ENCODE measurements around the gene CCDC30.

Gene CCDC30

GRCh38 chr1:42454403-42454802 is 8.7 kb upstream of the CCDC30 start:
- peaks cover 23% of the 10 kb centered on the region for H3K4me1 Mint-ChIP-seq
- DNase-seq, result no peak
- H3K27ac Mint-ChIP-seq, result no peak overlapping the region
- H3K36me3 Mint-ChIP-seq (ENCODE audit: low read depth), result peaks cover 15% of the 10 kb centered on the region
- TF ChIP-seq CTCF (IDR thresholded peaks at IDR 0.05), result no peak
- H3K9me3 Mint-ChIP-seq, result no peaks in the 10 kb centered on the region
- no peak overlapping the region for H3K4me3 Mint-ChIP-seq
- H3K27me3 Mint-ChIP-seq (ENCODE audit: low read depth, poor library complexity), result no peaks in the 10 kb centered on the region

- no peaks in the 10 kb centered on the region for H3K27me3 Mint-ChIP-seq (ENCODE audit: low read depth, poor library complexity)
- H3K36me3 Mint-ChIP-seq (ENCODE audit: low read depth), result peaks cover 29% of the 10 kb centered on the region
- peak within 1 kb of the TSS; percentile 98 for H3K27ac Mint-ChIP-seq
- no peak for TF ChIP-seq CTCF (IDR thresholded peaks at IDR 0.05)
- H3K4me1 Mint-ChIP-seq, result peaks cover 23% of the 10 kb centered on the region
- peak; percentile 86 for DNase-seq
- H3K4me3 Mint-ChIP-seq, result peak within 1 kb of the TSS; percentile 86
- H3K9me3 Mint-ChIP-seq, result no peaks in the 10 kb centered on the region
These were observed 6.9 kb upstream of the CCDC30 start, which contains the start of the genes PPCS and ZMYND12 for GRCh38 chr1:42456010-42456753. PPCS (plus strand) TSS chr1:42456543; CDS start chr1:42456566, 23 bp downstream. ZMYND12 (minus strand) TSS chr1:42456022; CDS start chr1:42455997, 25 bp downstream.

- H3K9me3 Mint-ChIP-seq, result no peaks in the 10 kb centered on the region
- peaks cover 23% of the 10 kb centered on the region for H3K4me1 Mint-ChIP-seq
- no peaks in the 10 kb centered on the region for H3K27me3 Mint-ChIP-seq (ENCODE audit: low read depth, poor library complexity)
- TF ChIP-seq CTCF (IDR thresholded peaks at IDR 0.05), result no peak
- H3K4me3 Mint-ChIP-seq, result peak overlapping the region; percentile 86
- no peak for DNase-seq
- H3K27ac Mint-ChIP-seq, result peak overlapping the region; percentile 36
- H3K36me3 Mint-ChIP-seq (ENCODE audit: low read depth), result peaks cover 29% of the 10 kb centered on the region
These were observed 6.4 kb upstream of the CCDC30 start for GRCh38 chr1:42456754-42457089.

- H3K4me3 Mint-ChIP-seq, result no peak overlapping the region
- no peak for DNase-seq
- H3K36me3 Mint-ChIP-seq (ENCODE audit: low read depth), result peaks cover 29% of the 10 kb centered on the region
These were observed 1.9 kb upstream of the CCDC30 start for GRCh38 chr1:42461196-42461595.

GRCh38 chr1:42463921-42464320 is 835 bp downstream of the CCDC30 start:
- H3K4me3 Mint-ChIP-seq, result peak overlapping the region; percentile 79
- no peak overlapping the region for H3K27ac Mint-ChIP-seq
- DNase-seq, result no peak
- H3K4me1 Mint-ChIP-seq, result peaks cover 26% of the 10 kb centered on the region
- peaks cover 14% of the 10 kb centered on the region for H3K36me3 Mint-ChIP-seq (ENCODE audit: low read depth)
- peaks cover 28% of the 10 kb centered on the region for H3K27me3 Mint-ChIP-seq (ENCODE audit: low read depth, poor library complexity)
- TF ChIP-seq CTCF (IDR thresholded peaks at IDR 0.05), result no peak
- no peaks in the 10 kb centered on the region for H3K9me3 Mint-ChIP-seq

More at GRCh38 chr1:42461196-42461595, 1.9 kb upstream of the CCDC30 start:
- H3K4me1 Mint-ChIP-seq, result peaks cover 41% of the 10 kb centered on the region
- no peak overlapping the region for H3K27ac Mint-ChIP-seq
- TF ChIP-seq CTCF (IDR thresholded peaks at IDR 0.05), result no peak
- H3K9me3 Mint-ChIP-seq, result no peaks in the 10 kb centered on the region
- peaks cover 7% of the 10 kb centered on the region for H3K27me3 Mint-ChIP-seq (ENCODE audit: low read depth, poor library complexity)

GRCh38 chr1:42466030-42466429 is 2.9 kb downstream of the CCDC30 start:
- no peak for TF ChIP-seq CTCF (IDR thresholded peaks at IDR 0.05)
- Mint-ChIP-seq H3K9me3 (no peaks in the 10 kb centered on the region), H3K27ac (no peak overlapping the region), H3K36me3 (ENCODE audit: low read depth) (no peaks in the 10 kb centered on the region), H3K4me1 (peaks cover 26% of the 10 kb centered on the region), H3K4me3 (no peak overlapping the region), H3K27me3 (ENCODE audit: low read depth, poor library complexity) (peaks cover 40% of the 10 kb centered on the region)
- DNase-seq, result no peak

All from nephron progenitor cell (in vitro differentiated cells).